Mucosa of rectum (tissue), 2 donors: ENCODE results near the gene EVA1C.
"Not testable (repeated sequence)": the region's sequence is repeated elsewhere in the genome, so short reads cannot be mapped to it uniquely, and the experiment has no call there.

Experiments
- H3K27ac ChIP-seq, 2 donors: one replicate each; pipeline ENCODE4 v1.7.0; 2013; ENCODE audit warnings: inconsistent platforms in 2 of 2, low read depth in 2 of 2, low read length in 2 of 2
- H3K27me3 ChIP-seq, 2 donors: one replicate each; pipeline ENCODE4 v1.7.0; 2013; ENCODE audit warnings: low read length in 2 of 2; ENCODE audit not compliant: control insufficient read depth in 2 of 2, insufficient read depth in 2 of 2
- H3K36me3 ChIP-seq, 2 donors: one replicate each; pipeline ENCODE4 v1.7.0; 2013; ENCODE audit warnings: low read length in 2 of 2; ENCODE audit not compliant: control insufficient read depth in 2 of 2, insufficient read depth in 2 of 2
- H3K4me1 ChIP-seq, 2 donors: one replicate each; pipeline ENCODE4 v1.7.0; 2013; ENCODE audit warnings: low read length in 2 of 2, mild to moderate bottlenecking in 1 of 2; ENCODE audit not compliant: control insufficient read depth in 2 of 2, insufficient read depth in 2 of 2
- H3K4me3 ChIP-seq, 2 donors: one replicate each; pipeline ENCODE4 v1.7.0; 2013; ENCODE audit warnings: low read length in 2 of 2
- H3K9ac ChIP-seq, 2 donors: one replicate each; pipeline ENCODE4 v1.7.0; 2013; ENCODE audit warnings: low read length in 2 of 2, low read depth in 1 of 2, mild to moderate bottlenecking in 1 of 2
- H3K9me3 ChIP-seq, 2 donors: one replicate each; pipeline ENCODE4 v1.7.0; 2013; ENCODE audit warnings: low read length in 2 of 2; ENCODE audit not compliant: control insufficient read depth in 2 of 2
- donor health status: healthy.
- donor health status: Normal muscosa, but diverticular disease.

The EVA1C gene

DNA sequence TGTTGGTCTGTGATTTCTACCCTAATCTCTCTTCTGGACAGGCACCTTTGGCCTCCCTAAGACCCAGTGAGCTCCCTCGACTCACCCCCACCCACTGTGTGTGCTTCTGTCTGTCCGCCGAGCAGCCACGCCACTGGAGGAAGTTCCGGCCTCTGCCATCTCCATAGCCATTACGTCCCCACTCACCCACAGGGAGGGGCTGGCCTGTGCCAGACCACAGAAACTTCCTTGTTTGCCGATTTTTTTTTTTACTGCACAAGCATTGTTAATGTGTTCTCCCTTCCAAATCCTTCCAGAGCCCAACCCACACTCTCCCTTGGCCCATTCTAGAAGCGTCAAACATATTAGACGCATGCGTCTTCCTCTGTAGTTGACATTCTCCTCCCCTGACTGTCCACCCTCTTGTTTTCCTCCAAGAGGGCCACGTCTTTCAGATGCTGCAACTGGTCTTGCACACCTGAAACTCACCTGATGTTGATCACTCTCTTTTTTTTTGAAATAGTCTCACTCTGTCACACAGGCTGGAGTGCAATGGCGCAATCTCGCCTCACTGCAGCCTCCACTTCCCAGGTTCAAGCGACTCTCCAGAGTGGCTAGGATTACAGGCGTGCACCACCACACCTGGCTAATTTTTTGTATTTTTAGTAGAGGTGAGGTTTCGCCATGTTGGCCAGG lies 72.3 kb downstream of the EVA1C start:
- Histone ChIP-seq H3K9ac (peak overlapping the region in 1 of 2 donors; percentile 39), H3K27me3 (no peaks in the 10 kb centered on the region), H3K4me1 (peaks cover 5% of the 10 kb centered on the region in 2 donors), H3K9me3 (no peaks in the 10 kb centered on the region), H3K27ac (peak overlapping the region; percentile 63 to 73), H3K36me3 (no peaks in the 10 kb centered on the region), H3K4me3 (peak overlapping the region; percentile 50 to 61)

DNA sequence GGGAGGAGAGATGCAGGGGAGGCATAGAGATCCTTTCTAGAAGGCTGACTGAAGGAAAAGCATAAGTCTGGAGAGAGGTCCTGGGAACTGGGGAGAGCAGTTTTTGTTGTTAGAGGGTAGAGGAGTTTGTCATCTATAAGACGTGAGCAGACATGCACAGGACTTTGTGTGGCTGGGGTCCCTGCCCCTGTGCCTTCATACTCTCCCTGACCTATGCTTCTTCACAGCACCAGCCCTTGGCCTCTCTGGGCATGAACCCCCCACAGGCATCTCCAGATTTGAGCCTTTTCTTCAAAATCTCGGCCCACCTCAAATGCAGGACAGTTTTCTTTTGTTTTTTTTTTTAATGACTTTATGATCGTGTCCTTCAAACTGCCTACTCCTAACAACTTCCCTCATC lies 79.9 kb downstream of the EVA1C start:
- H3K36me3 ChIP-seq = no peaks in the 10 kb centered on the region

DNA sequence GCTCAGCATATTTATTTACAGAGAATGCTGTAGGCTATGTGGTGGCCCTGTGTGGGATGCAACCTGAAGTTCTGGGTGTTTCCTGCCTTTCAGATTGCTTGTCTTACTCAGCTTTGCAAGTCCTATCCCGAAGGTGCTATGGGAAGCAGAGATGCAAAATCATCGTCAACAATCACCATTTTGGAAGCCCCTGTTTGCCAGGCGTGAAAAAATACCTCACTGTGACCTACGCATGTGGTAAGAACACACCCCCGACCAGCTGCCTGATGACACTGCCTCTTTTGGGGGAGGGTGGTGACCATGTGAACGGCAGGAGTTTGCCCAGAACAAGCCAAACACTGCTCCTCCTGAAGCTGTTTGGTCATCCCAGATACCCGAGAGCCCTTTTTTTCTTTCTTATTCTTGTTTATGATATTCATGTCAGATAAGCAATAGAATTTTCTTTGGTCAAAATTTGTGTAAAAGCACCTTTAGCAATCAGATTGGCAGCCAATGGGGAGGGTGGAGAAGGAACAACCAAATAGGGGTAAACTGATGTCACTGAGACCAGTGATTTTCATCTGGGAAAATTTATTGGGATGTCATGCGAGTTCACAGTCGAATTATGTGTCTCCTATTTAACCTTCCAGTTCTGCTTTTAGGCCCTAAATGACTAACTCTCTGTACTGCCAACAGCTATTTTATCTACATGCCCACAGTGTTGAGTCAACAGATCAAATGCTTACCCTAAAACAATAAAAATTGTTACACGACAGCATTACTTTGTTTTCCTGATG lies 82.6 kb downstream of the EVA1C start:
- peaks cover 16 to 20% of the 10 kb centered on the region in 2 donors for H3K4me1 ChIP-seq
- no peaks in the 10 kb centered on the region for H3K27me3 ChIP-seq
- H3K27ac ChIP-seq = peak overlapping the region in 1 of 2 donors; percentile 41
- H3K9ac ChIP-seq = no peak overlapping the region
- no peaks in the 10 kb centered on the region for H3K9me3 ChIP-seq
- H3K4me3 ChIP-seq = no peak overlapping the region
- peaks cover 0 to 3% of the 10 kb centered on the region in 2 donors for H3K36me3 ChIP-seq

More for the DNA sequence above, 79.9 kb downstream of the EVA1C start:
- Histone ChIP-seq H3K9ac (no peak overlapping the region), H3K4me3 (no peak overlapping the region), H3K9me3 (no peaks in the 10 kb centered on the region), H3K4me1 (peaks cover 16 to 20% of the 10 kb centered on the region in 2 donors), H3K27me3 (no peaks in the 10 kb centered on the region), H3K27ac (no peak overlapping the region)

DNA sequence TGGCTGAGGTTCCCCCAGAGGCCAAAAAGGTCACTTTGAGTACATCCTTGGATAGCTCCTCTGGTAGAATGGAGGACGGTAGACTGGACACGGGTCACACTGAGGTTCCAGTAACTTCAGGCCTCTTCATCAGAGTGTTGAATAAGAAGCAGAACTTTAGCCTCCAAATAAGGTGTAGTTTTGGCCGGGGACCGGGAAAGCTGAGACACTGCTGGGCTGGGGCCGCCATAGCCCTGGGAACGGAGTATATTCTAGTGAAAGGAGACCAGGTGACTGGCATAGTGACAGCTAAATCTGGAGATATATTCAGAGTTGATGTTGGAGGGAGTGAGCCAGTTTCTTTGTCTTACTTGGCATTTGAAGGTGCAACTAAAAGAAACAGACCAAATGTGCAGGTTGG lies 84.1 kb downstream of the EVA1C start:
- Histone ChIP-seq H3K36me3 (peaks cover 0 to 3% of the 10 kb centered on the region in 2 donors), H3K27ac (no peak overlapping the region), H3K4me1 (peaks cover 16 to 20% of the 10 kb centered on the region in 2 donors), H3K27me3 (no peaks in the 10 kb centered on the region), H3K9ac (no peak overlapping the region), H3K4me3 (no peak overlapping the region), H3K9me3 (no peaks in the 10 kb centered on the region)

DNA sequence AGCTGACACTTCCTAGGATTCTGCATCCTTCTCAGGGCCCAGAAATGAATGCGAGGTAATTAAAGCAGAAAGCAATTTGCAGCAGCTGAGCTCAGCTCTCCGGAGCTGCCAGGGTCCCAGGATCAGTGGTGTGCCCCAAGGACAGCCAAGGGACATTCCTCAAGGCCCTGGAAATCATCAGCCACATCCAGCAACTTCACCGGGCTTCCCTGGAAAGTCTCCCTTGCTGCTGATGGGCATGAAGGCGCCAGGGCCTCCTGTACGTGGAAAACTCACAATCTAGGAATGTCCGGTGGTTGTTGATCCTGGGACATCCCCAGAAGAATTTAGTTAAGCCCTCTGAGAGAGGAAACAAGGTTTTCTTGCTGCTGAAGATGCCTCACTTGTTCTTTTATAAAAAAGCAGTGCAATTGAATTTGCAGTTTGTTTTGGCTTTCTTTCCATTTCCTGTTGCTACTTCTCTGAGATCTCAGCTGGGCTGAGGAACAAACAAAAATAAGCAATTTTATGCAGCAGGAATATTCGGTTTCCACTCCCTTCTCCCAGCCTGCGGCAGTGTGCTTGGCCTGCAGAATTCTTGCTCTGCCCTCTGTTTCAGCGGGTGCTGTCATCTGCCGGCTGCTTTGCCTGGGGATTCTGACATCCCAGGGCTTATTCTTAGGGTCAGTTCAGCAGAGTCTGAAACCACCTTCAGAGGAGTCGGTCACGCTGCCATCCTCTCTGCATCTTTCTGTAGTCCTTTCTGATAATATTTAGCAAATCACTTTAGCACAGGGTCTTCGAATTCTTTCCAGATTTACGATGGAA lies 86.9 kb downstream of the EVA1C start:
- Histone ChIP-seq H3K4me3 (no peak overlapping the region), H3K27me3 (no peaks in the 10 kb centered on the region), H3K27ac (no peak overlapping the region), H3K4me1 (peaks cover 7 to 9% of the 10 kb centered on the region in 2 donors), H3K9me3 (no peaks in the 10 kb centered on the region), H3K9ac (no peak overlapping the region), H3K36me3 (peaks cover 4% of the 10 kb centered on the region in 2 donors)

DNA sequence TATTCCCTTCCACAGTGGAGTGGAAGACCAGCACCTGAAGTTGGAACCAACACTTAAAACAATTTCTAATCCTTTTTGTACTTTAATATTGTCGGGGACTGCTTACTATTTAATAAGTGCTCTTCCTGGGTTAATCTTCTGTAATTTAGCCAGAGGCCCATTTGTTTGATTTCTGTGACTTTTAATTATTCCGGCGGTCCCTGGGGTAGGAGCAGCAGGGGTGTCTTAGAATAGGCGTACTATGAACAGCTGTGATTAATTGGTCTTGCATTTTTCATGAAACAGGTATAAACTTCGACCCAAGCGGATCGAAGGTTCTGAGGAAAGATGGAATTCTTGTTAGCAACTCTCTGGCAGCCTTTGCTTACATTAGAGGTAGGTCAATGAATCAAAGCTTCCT lies 91.1 kb downstream of the EVA1C start:
- not testable (repeated sequence) for H3K4me3 ChIP-seq, H3K4me1 ChIP-seq, H3K27me3 ChIP-seq, H3K27ac ChIP-seq, H3K9me3 ChIP-seq, H3K9ac ChIP-seq, H3K36me3 ChIP-seq

DNA sequence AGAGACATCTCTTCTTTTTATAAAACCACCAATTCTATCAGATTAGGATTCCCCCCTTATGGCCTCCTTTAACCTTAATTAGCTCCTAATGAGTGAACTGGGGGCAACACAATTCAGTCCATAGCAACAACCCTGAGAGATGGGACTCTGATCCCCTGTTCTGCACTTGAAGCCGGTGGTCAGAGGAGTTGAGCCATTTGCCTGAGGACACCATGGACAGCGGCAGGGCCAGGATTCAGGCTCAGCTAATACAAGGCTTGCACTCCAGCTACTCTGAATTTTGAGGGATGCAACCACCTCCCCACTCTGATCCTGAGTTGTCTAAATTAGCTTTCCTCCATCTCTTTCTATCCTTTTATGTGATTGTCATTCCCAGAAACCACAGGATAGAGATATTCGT lies 93.3 kb downstream of the EVA1C start:
- not testable (repeated sequence) for H3K27me3 ChIP-seq, H3K4me3 ChIP-seq, H3K4me1 ChIP-seq, H3K27ac ChIP-seq, H3K9ac ChIP-seq, H3K36me3 ChIP-seq, H3K9me3 ChIP-seq

DNA sequence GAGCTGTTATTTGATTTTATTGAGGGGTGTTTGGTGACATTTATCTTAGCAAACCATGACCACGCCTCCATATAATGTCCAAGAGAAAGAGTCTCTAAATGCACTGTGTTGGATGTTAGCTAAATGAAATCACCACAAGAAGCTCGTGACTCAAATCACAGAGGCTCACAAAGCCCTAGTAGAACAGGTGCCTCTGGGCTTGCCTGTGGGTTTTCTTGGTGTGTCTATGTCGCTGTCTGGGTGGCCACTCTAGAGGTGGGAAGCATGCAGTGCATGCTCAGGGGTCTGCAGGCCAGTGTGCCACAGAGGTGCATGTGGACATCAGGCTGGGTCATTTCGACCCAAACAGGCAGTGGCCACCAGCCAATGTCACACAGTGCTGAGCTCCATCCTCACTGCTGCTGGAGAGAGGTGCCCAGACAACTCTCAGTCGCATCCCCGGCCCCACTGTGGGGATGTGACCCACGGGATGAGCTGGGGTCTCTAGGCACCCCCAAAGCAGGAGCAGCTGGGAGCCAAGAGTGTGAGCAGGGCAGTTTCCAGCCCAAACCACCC lies 94.0 kb downstream of the EVA1C start:
- not testable (repeated sequence) for H3K36me3 ChIP-seq, H3K9ac ChIP-seq

DNA sequence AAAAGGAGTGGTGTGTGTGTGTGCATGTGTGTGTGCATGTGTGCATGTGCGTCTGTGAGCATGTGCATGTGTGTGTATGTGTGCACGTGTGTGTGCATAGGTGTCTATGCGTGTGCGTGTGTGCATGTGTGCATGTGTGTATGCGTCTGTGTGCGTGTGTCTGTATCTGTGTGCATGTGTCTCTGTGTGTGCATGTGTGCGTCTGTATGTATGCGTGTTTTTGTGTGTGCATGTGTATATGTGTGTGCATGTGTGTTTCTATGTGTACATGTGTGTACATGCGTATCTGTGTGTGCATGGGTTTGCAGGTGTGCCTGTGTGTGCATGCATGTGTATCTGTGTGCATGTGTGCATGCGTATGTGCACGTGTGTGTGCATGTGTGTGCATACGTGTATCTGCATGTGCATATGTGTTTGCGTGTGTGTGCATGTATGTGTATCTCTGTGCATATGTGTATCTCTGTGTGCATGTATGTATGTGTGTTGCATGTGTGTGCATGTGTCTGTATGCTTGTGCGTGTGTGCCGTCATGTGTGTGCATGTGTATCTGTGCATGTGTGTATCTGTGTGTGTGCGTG lies 94.9 kb downstream of the EVA1C start:
- Histone ChIP-seq H3K9ac (no peak overlapping the region), H3K9me3 (no peaks in the 10 kb centered on the region), H3K36me3 (peaks cover 4 to 7% of the 10 kb centered on the region in 2 donors), H3K4me1 (no peaks in the 10 kb centered on the region), H3K27ac (no peak overlapping the region), H3K4me3 (no peak overlapping the region), H3K27me3 (no peaks in the 10 kb centered on the region)

More for the DNA sequence above, 94.0 kb downstream of the EVA1C start:
- not testable (repeated sequence) for H3K4me3 ChIP-seq, H3K4me1 ChIP-seq, H3K27ac ChIP-seq, H3K27me3 ChIP-seq, H3K9me3 ChIP-seq
